ENCODE measurements around the gene PRDM15.

DNA sequence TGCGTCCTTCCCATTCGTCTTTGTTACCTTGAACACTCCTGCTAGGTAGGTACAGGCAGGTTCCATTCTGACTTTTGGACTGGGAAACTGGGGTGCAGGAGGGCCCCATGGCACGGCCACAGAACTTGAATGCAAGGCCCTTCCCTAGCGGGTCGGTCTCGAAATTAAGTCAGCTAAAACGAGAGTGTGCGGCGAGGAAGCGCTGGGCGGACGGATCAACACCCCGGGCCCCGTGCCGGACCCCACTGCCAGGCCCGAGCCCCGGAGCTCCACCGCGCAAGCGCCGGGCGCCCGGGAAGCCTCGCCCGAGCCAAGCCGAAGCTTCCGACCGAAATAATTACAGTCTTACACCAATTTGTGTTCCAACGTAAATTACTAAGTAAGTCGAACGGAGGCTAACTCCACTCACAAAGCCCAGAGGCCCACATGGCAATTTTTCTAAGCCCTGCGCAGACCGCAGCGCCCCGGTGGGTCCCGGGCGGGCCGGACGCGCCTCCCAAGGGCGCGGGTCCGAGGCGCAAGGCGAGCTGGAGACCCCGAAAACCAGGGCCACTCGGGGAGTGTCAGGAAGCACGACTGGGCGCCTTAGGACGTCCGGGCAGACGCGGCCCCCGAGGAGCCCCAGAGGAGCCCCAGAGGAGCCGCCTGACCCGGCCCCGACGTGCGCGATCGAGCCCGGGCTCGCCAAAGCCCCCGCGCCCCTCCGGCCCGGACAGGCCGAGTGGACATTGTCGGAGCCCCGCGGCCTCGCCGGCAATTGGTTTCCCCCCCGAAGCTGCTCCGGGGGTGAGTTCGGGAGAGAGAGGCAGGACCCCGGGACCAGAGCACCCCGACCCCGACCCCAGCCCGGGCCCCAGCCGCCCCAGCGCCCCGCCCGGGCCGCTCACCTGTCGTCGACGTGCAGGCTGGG, 112.9 kb downstream of the PRDM15 start:
- TF ChIP-seq, protein P1, sequence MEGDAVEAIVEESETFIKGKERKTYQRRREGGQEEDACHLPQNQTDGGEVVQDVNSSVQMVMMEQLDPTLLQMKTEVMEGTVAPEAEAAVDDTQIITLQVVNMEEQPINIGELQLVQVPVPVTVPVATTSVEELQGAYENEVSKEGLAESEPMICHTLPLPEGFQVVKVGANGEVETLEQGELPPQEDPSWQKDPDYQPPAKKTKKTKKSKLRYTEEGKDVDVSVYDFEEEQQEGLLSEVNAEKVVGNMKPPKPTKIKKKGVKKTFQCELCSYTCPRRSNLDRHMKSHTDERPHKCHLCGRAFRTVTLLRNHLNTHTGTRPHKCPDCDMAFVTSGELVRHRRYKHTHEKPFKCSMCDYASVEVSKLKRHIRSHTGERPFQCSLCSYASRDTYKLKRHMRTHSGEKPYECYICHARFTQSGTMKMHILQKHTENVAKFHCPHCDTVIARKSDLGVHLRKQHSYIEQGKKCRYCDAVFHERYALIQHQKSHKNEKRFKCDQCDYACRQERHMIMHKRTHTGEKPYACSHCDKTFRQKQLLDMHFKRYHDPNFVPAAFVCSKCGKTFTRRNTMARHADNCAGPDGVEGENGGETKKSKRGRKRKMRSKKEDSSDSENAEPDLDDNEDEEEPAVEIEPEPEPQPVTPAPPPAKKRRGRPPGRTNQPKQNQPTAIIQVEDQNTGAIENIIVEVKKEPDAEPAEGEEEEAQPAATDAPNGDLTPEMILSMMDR (IDR thresholded peaks at IDR 0.05; ENCODE audit: low read depth, low read length, missing input control), result no peak
- TF ChIP-seq RAD21 (IDR thresholded peaks at IDR 0.05), result no peak

All from liver (tissue), 3 donors.